ENCODE results near the gene CDIP1.

CDIP1 gene

DNA sequence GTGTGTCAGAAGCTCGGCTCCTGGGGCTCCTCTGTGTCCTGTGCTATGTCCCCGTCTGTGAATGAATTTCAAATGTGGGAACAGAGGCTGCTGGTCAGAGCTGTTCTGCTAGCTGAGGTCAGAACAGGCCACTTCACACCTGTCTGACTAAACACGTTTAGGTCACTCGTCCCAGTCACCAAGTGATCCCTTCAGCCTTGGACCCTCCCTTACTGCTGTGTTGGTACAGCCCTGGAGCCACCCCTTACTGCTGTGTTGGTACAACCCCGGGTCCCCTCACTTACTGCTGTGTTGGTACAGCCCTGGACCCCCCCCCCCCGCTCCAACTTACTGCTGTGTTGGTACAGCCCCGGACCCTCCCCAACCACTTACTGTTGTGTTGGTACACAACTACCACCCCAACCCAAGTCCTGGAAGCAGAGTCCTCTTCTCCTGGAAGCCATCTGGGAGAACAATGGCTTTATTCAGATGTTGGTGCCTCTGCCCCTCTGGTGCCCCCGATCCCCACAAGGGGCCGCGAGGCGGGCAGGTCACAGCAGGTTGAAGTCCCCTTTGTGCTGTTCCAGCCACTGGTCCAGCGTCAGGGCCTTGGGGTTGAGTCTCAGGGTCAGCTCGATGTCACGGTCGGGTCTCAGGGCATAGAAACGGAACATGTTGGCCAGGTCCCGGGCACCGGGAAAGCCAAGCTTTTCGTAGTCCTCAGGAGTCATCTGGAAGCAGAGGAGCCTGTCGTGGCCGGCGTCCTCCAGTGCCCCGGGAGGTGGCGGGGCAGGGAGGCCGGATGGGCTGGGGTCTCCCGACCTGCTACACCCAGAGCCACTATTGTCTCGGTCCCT, 77.1 kb downstream of the CDIP1 start:
- DNase-seq (ENCODE audit: low read depth in 2 of 2): no peak
- no peak overlapping the region for H3K4me3 ChIP-seq (replicated peaks in 1 of 2; ENCODE audit: low read depth in 2 of 2, low read length in 2 of 2)
- TF ChIP-seq, protein P1, sequence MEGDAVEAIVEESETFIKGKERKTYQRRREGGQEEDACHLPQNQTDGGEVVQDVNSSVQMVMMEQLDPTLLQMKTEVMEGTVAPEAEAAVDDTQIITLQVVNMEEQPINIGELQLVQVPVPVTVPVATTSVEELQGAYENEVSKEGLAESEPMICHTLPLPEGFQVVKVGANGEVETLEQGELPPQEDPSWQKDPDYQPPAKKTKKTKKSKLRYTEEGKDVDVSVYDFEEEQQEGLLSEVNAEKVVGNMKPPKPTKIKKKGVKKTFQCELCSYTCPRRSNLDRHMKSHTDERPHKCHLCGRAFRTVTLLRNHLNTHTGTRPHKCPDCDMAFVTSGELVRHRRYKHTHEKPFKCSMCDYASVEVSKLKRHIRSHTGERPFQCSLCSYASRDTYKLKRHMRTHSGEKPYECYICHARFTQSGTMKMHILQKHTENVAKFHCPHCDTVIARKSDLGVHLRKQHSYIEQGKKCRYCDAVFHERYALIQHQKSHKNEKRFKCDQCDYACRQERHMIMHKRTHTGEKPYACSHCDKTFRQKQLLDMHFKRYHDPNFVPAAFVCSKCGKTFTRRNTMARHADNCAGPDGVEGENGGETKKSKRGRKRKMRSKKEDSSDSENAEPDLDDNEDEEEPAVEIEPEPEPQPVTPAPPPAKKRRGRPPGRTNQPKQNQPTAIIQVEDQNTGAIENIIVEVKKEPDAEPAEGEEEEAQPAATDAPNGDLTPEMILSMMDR (IDR thresholded peaks at IDR 0.05; ENCODE audit: low read depth, low read length): no peak

DNA sequence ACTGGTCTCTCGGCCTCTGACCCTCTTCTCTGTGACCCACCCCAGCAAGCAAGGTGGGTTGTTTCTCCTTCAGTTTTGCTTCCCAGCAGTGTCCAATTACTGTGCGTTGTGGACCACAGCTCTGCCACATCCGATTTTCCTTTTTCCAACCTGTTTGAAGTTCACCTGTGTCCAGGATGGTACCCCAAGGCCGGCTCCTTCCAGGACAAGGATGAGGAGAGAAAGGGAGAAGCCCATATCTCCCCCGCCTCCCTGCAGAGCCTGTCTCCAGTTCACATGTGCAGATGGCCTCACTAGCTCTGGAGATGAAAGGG, 77.7 kb downstream of the CDIP1 start:
- H3K4me3 ChIP-seq (replicated peaks in 1 of 2; ENCODE audit: low read depth in 2 of 2, low read length in 2 of 2): no peak overlapping the region
- TF ChIP-seq, protein P1 (IDR thresholded peaks at IDR 0.05; ENCODE audit: low read depth, low read length): no peak
- DNase-seq (ENCODE audit: low read depth in 2 of 2): no peak
